AG08396 (cell line): ENCODE data around the gene HK1.
"Not testable (repeated sequence)": the region's sequence is repeated elsewhere in the genome, so short reads cannot be mapped to it uniquely, and the experiment has no call there.

Experiments used
- DNase-seq: peaks from one replicate; pipeline ENCODE4 v3.0.0; 2012; ENCODE audit warnings: low spot score, mixed read lengths

Gene HK1

DNA sequence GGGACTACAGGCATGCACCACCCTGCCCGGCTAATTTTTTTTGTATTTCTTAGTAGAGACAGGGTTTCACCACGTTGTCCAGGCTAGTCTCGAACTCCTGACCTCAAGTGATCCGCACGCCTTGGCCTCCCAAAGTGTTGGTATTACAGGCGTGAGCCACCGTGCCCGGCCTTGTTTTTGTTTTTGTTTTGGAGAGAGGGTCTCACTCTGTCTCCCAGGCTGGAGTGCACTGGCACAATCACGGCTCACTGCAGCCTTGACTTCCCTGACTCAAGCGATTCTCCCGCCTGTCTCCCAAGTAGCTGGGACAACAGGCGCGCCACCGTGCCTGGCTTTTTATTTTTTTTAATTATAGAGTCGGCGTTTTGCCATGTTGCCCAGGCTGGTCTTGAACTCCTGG lies 172.1 kb downstream of the HK1 start:
- DNase-seq = not testable (repeated sequence)

GRCh38 chr10:69451209-69451783 lies 173.0 kb downstream of the HK1 start, which contains the start of gene TSPAN15:
TSPAN15 (plus strand) TSS chr10:69451465; CDS start chr10:69451595, 130 bp downstream.
- DNase-seq = peak; percentile 85
